BJ (cell line): ENCODE results near the gene CHD9. TPM values are rescaled to one million over a fixed set of nuclear protein-coding genes. Genes with fewer than 3 reads are reported as not detected.

Experiments
- CTCF ChIA-PET: fragments of 350-600 bp; formaldehyde crosslinking; extraction: SDS; loops from one replicate; lab custom pipeline; 2021; ENCODE audit warnings: antibody characterized with exemption, inconsistent platforms; lab: Yijun Ruan, JAX
- POLR2A ChIA-PET: fragments of 300-600 bp; sonication (Branson Sonifier 250); formaldehyde crosslinking; extraction: SDS; loops from one replicate; lab custom pipeline; 2021; ENCODE audit warnings: antibody characterized with exemption; lab: Charles Lee
- DNase-seq: peaks from one replicate; pipeline ENCODE4 v3.0.0-alpha.2; 2011; ENCODE audit warnings: low read depth
- H3K27me3 ChIP-seq: 2 replicates; pipeline ENCODE4 v1.6.0; 2011; ENCODE audit warnings: low read length; ENCODE audit not compliant: control insufficient read depth, insufficient read depth
- H3K36me3 ChIP-seq: 2 replicates; pipeline ENCODE4 v1.5.1; 2011; ENCODE audit warnings: low read length; ENCODE audit not compliant: control insufficient read depth, insufficient read depth
- H3K4me3 ChIP-seq: 2 replicates; pipeline ENCODE4 v1.5.1; 2011; ENCODE audit warnings: low read depth, mild to moderate bottlenecking, control low read depth, low read length
- polyA plus RNA-seq: library from polyadenylated mRNA; depleted of rRNA; stranded (reverse); fragments of >200 nt; gene quantifications from 2 replicates; pipeline ENCODE4 v1.2.3, GENCODE V29; 2011
- TF ChIP-seq, protein P1 (sequence below): IDR thresholded peaks from 2 replicates; pipeline ENCODE4 v1.5.1; 2011; ENCODE audit warnings: low read depth, mild to moderate bottlenecking, control low read depth, inconsistent platforms, low read length, moderate library complexity; ENCODE audit not compliant: insufficient read depth

CHD9 gene
- polyA plus RNA-seq, 1 experiment, result 13.1 TPM

DNA sequence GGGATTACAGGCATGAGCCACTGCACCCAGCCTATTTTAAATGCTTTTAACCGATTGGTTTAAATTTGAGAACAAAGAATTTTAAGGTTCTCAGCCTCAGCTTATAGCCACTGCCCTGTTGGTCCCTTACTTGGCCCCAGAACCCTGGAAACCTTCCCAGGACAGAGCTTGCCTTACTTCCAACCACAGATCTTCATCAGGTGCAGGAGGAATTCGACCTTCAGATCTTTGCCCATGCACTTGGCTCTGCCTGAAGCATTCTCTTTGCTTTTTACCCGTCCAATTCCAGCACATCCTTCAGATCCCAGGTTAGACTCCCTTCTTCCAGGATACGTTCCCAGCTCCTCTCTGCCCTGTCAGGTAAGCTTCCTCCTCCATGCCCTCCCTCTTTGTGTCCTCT is 27.7 kb downstream of the CHD9 start:
- POLR2A ChIA-PET, result no interaction called here
- no peaks in the 10 kb centered on the region for H3K36me3 ChIP-seq
- DNase-seq, result no peak
- no peak overlapping the region for H3K4me3 ChIP-seq
- TF ChIP-seq, protein P1, sequence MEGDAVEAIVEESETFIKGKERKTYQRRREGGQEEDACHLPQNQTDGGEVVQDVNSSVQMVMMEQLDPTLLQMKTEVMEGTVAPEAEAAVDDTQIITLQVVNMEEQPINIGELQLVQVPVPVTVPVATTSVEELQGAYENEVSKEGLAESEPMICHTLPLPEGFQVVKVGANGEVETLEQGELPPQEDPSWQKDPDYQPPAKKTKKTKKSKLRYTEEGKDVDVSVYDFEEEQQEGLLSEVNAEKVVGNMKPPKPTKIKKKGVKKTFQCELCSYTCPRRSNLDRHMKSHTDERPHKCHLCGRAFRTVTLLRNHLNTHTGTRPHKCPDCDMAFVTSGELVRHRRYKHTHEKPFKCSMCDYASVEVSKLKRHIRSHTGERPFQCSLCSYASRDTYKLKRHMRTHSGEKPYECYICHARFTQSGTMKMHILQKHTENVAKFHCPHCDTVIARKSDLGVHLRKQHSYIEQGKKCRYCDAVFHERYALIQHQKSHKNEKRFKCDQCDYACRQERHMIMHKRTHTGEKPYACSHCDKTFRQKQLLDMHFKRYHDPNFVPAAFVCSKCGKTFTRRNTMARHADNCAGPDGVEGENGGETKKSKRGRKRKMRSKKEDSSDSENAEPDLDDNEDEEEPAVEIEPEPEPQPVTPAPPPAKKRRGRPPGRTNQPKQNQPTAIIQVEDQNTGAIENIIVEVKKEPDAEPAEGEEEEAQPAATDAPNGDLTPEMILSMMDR, result no peak
- no peaks in the 10 kb centered on the region for H3K27me3 ChIP-seq
- CTCF ChIA-PET, result interaction anchor here (1.0 to 5.2 kb wide), 3 partner anchors 27 to 133 kb away, joined by 4 to 34 read pairs (median 5); partner anchors contain the start of gene CHD9

DNA sequence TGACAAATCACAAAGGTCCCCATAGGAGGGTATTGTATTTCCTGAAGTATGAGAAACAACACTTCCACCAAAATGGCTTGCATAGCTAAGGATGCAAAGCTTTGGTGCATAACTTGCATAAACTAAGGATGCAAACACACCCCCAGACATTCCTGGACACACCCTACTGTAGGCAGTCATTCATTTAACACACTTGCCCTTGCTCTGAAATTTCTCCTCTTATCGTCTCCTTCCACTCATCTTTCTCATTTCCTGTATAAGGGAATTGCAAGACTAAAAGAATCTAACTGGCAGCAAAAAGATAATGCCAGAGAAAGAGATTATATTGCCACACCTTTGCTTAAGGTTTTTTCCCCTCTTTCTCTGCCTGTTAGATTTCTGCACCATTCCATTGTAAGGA is 28.3 kb downstream of the CHD9 start:
- H3K36me3 ChIP-seq, result no peaks in the 10 kb centered on the region
- no peaks in the 10 kb centered on the region for H3K27me3 ChIP-seq
- TF ChIP-seq, protein P1, result no peak
- no peak overlapping the region for H3K4me3 ChIP-seq
- POLR2A ChIA-PET, result interaction anchor here (0.7 kb wide), 1 partner anchor 51 kb away, joined by 6 read pairs; no protein-coding TSS in a partner anchor
- CTCF ChIA-PET, result interaction anchor here (1.0 to 5.2 kb wide), 3 partner anchors 27 to 132 kb away, joined by 4 to 34 read pairs (median 5); partner anchors contain the start of gene CHD9
- no peak for DNase-seq

DNA sequence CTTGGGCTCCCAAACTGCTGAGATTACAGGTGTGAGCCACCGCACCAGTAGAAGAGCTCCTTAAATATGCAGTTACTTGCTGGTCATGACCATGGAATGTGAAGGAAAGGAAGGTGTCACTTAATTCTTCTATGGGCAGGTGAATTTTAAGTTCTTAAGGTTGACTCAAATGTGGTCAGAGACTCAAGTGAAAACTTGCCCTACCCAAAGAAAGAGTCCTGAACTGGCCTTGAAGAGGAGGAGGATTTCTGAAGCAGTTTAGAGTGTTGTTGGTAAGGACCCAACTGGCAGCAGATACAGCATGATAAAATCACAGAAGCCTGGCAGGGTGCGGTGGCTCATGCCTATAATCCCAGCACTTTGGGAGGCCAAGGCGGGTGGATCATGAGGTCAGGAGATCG is 29.4 kb downstream of the CHD9 start:
- H3K27me3 ChIP-seq, result no peaks in the 10 kb centered on the region
- ChIA-PET CTCF (interaction anchor here (0.9 to 3.6 kb wide), 2 partner anchors 12 to 29 kb away, joined by 3 to 20 read pairs; partner anchors contain the start of gene CHD9), POLR2A (no interaction called here)
- TF ChIP-seq, protein P1, result no peak
- no peak overlapping the region for H3K4me3 ChIP-seq
- DNase-seq, result no peak
- no peaks in the 10 kb centered on the region for H3K36me3 ChIP-seq

DNA sequence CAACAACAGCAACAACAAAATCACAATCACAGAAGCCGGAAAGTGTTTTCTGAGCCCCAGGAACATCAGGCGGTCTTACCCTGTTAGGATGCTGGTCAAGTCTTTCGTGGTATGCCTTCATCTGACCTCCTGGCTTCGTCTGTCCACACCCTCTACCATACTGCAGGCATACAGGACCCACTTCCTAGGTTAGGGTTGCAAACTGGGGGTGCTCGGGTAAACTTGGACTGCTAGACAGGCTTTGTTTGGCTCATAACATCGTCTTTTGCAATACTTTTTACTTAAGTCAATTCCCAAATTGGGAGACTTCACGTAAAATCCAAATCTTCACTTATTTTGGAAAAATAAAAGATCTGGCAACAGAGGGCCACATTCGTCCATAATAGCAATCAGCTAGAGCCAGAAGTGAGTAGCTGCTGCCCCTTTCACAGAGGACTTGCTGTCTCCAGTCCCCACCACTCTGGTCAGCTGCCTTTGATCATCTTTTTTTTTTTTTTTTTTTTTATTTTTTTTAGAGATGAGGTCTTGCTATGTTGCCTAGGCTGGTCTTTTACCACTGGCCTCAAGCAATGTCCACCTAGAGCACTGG is 30.0 kb downstream of the CHD9 start:
- ChIA-PET CTCF (interaction anchor here (0.6 to 3.6 kb wide), 4 partner anchors 11 to 30 kb away, joined by 3 to 20 read pairs (median 6); partner anchors contain the start of gene CHD9), POLR2A (no interaction called here)
- Histone ChIP-seq H3K4me3 (no peak overlapping the region), H3K36me3 (no peaks in the 10 kb centered on the region), H3K27me3 (no peaks in the 10 kb centered on the region)
- DNase-seq, result no peak
- TF ChIP-seq, protein P1, result no peak

- no peak overlapping the region for H3K4me3 ChIP-seq
- POLR2A ChIA-PET, result interaction anchor here (0.6 kb wide), 1 partner anchor 66 kb away, joined by 4 read pairs; no protein-coding TSS in a partner anchor
Observed at GRCh38 chr16:53085369-53085843, 30.6 kb downstream of the CHD9 start.

More at GRCh38 chr16:53085369-53085843, 30.6 kb downstream of the CHD9 start:
- CTCF ChIA-PET, result interaction anchor here (0.9 to 3.6 kb wide), 4 partner anchors 14 to 45 kb away, joined by 3 to 20 read pairs (median 8); partner anchors contain the start of gene CHD9
- TF ChIP-seq, protein P1, result 0 out of 2 replicates have a peak, but pooled peaks have one; percentile 3
- no peak for DNase-seq
- Histone ChIP-seq H3K36me3 (no peaks in the 10 kb centered on the region), H3K27me3 (no peaks in the 10 kb centered on the region)
